ENCODE measurements around the gene CORO2B. TPM values are rescaled to one million over a fixed set of nuclear protein-coding genes. Genes with fewer than 3 reads are reported as not detected.

The CORO2B gene
- total and polyA plus RNA-seq, 2 of the 4 experiments (the other 2 are of a cell fraction): 9.3 to 39.3 TPM

DNA sequence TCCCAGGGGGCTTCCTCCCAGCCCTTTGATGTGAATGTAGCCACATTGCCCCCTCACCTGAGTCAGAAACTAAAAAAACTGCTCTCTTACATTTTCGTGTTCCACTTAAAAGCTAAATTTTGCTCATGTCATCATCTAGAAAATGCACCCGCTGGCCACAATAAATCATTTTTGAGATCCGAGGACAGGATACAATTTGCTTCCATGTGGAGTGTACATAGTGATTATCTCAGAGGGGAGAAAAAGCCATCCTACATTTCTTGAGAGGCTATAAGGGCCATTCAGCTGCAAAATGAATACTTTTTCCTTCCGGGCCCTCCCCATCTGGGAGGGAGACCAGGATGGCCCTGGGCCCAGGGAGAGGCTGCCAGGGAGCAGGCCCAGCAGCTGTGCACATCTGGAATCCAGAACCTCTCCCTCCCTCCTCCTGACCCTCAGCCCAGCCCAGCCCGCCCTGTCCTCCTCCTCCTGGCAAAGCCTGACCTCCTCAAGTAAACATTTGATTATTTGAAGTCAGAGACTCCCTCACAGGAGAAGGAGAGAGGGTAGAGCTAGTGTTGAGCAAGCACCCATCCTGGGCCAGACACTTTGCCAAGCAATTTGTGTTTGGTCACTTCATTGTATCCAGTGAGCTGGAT, 59.1 kb downstream of the CORO2B start:
- H3K27ac ChIP-seq (ENCODE audit: insufficient read depth, low read length): peak overlapping the region; percentile 73; the same call in 1 of the 2 replicates
- H2BK5ac ChIP-seq (ENCODE audit: low read depth, low read length, poor library complexity, severe bottlenecking): peak overlapping the region; percentile 76
- DNase-seq (peak; percentile 48), ATAC-seq (ENCODE audit: low read depth) (peak; percentile 54)
- dilution Hi-C loops (cut with HindIII; ENCODE audit: low sequenced_read_pairs, unreplicated experiment) (no loop called here), in situ Hi-C loops (cut with MboI; ENCODE audit: low sequenced_read_pairs) (no loop called here), intact Hi-C loops (cut with micrococcal nuclease) (no loop called here)
- H3K23ac ChIP-seq (ENCODE audit: low read depth, low read length): peak overlapping the region; percentile 62; the same call in 1 of the 2 replicates
- H3K4me3 ChIP-seq (ENCODE audit: insufficient read depth, low read depth, low read length): no peak overlapping the region
- peak overlapping the region; percentile 62; the same call in 2 of the 3 replicates for H2BK15ac ChIP-seq (ENCODE audit: low read depth, low read length)
- ChIA-PET POLR2A (ENCODE audit: unreplicated experiment) (no interaction called here), CTCF (no interaction called here)
- H2AK9ac ChIP-seq (replicated peaks; ENCODE audit: low read depth, low read length, poor library complexity): no peak overlapping the region
- peak overlapping the region; percentile 45; the same call in 1 of the 2 replicates for H2BK20ac ChIP-seq (ENCODE audit: low read depth, low read length)
- 0 out of 2 replicates have a peak overlapping the region, but pooled peaks have one; percentile 27 for H2AK5ac ChIP-seq (ENCODE audit: low read depth, low read length)
- peak overlapping the region; percentile 90; the same call in 1 of the 2 replicates for H3K4ac ChIP-seq (ENCODE audit: low read depth, low read length)
- H3K36me3 ChIP-seq (ENCODE audit: control insufficient read depth, insufficient read depth, low read length): no peaks in the 10 kb centered on the region
- no peaks in the 10 kb centered on the region; the same call in 1 of the 2 replicates for H4K20me1 ChIP-seq (ENCODE audit: insufficient read depth, low read length)
- H2BK120ac ChIP-seq (ENCODE audit: low read depth, low read length): peak overlapping the region; percentile 60
- H4K5ac ChIP-seq (ENCODE audit: low read depth, low read length): peak overlapping the region; percentile 47
- H2AFZ ChIP-seq (replicated peaks; ENCODE audit: low read length, poor library complexity): no peak overlapping the region
- BruUV-seq (replicated peaks): no TSS peak
- peaks cover 54% of the 10 kb centered on the region for H3K4me1 ChIP-seq (ENCODE audit: control insufficient read depth, insufficient read depth, low read length)
- no peak overlapping the region for H3K9ac ChIP-seq (ENCODE audit: low read depth, low read length)
- no peak overlapping the region for H3K56ac ChIP-seq (ENCODE audit: extremely low read depth, insufficient read depth, low read length)
- no peaks in the 10 kb centered on the region for H3K27me3 ChIP-seq (ENCODE audit: control insufficient read depth, insufficient read depth, low read length)
- WGBS, 2 experiments (ENCODE audit: extremely low coverage in 2 of 2, insufficient read length in 1 of 2): no CpG with 5 or more reads among the region's 5 CpGs
- no peaks in the 10 kb centered on the region for H3K9me3 ChIP-seq (ENCODE audit: control insufficient read depth, insufficient read depth, low read length)
- no peak overlapping the region for H3K4me2 ChIP-seq (ENCODE audit: low read depth, low read length)
- H4K8ac ChIP-seq (ENCODE audit: low read depth in 2 of 2, low read length in 2 of 2): peak overlapping the region in 1 of 2 experiments; percentile 55; a peak in 3 of 4 replicates
- H3K14ac ChIP-seq (replicated peaks; ENCODE audit: low read depth, low read length): no peak overlapping the region; the same call in 1 of the 2 replicates
- H3K9me1 ChIP-seq (ENCODE audit: insufficient read depth, low read length): peaks cover 52% of the 10 kb centered on the region
- TF ChIP-seq CEBPB (IDR thresholded peaks at IDR 0.05; ENCODE audit: low read depth, low read length) (peak; percentile 49; the same call in 1 of the 2 replicates), POLR2A (IDR thresholded peaks at IDR 0.05; ENCODE audit: low read depth, low read length) (no peak)
- H3K18ac ChIP-seq (ENCODE audit: low read depth, low read length): peak overlapping the region; percentile 39
- H3K79me1 ChIP-seq (ENCODE audit: low read depth in 1 of 2, low read length in 2 of 2): peaks cover 14 to 78% of the 10 kb centered on the region in 2 experiments; a peak in 3 of 4 replicates
- peak overlapping the region; percentile 47; the same call in 1 of the 2 replicates for H4K91ac ChIP-seq (ENCODE audit: insufficient read depth, low read depth, low read length)
